C4-2B (cell line): ENCODE measurements around the gene PRKACB.
"Not testable (repeated sequence)": the region's sequence is repeated elsewhere in the genome, so short reads cannot be mapped to it uniquely, and the experiment has no call there.

Experiments
- CTCF ChIP-seq: fragments of 450-650 bp; conservative IDR thresholded peaks from 2 replicates; pipeline ENCODE4 v1.5.1; 2017; ENCODE audit warnings: mild to moderate bottlenecking
- ZFX ChIP-seq: fragments of 450-650 bp; IDR thresholded peaks from 2 replicates; pipeline ENCODE4 v1.6.1; 2017

DNA sequence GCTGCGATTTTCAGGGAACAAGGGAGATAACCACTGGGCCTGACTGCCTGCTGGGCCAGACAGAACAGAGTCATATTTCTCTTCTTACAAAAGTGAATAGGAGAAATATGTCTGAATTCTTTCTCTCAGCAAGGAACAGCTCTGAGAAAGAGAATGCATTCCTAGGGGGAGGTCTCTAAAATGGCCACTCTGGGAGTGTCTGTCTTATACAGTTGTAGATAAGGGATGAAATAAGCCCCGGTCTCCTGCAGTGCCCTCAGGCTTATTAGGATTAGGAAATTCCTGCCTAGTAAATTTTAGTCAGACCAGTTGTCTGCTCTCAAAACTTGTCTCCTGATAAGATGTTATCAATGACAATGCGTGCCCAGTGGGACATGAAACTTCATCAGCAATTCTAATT, 143.3 kb downstream of the PRKACB start:
- TF ChIP-seq CTCF, ZFX: not testable (repeated sequence)
